B cell (primary cell): ENCODE measurements around the gene ZRANB3. TPM values are rescaled to one million over a fixed set of nuclear protein-coding genes. Genes with fewer than 3 reads are reported as not detected.
"Not testable (repeated sequence)": the region's sequence is repeated elsewhere in the genome, so short reads cannot be mapped to it uniquely, and the experiment has no call there.

Experiments used
- ATAC-seq: fragments of 200-7000 bp; cut with Tn5 transposase; one replicate; pipeline ENCODE4 v1.10.0; 2021; ENCODE audit warnings: low read depth, mild to moderate bottlenecking, moderate number of reproducible peaks, moderate library complexity
- CTCF ChIA-PET: fragments of 350-600 bp; sonication (Branson Sonifier 250); formaldehyde crosslinking; loops from one replicate; lab custom pipeline; 2021; ENCODE audit warnings: antibody characterized with exemption, inconsistent platforms; lab: Charles Lee
- POLR2A ChIA-PET: fragments of 350-600 bp; sonication (Branson Sonifier 250); formaldehyde crosslinking; loops from one replicate; lab custom pipeline; 2021; ENCODE audit warnings: antibody characterized with exemption; lab: Charles Lee
- DNase-seq: peaks from one replicate; pipeline ENCODE4 v3.0.0; 2013
- H2AFZ ChIP-seq: 2 replicates; pipeline ENCODE4 v1.6.1; 2012; ENCODE audit warnings: mild to moderate bottlenecking, low read depth, low read length; ENCODE audit not compliant: insufficient read depth, poor library complexity, severe bottlenecking
- H3K27ac ChIP-seq, 2 donors: 1 replicate in 1 of 2; 2 replicates in 1 of 2; pipeline ENCODE4 v1.5.1; 2012 to 2013; ENCODE audit warnings: low read length in 2 of 2, mild to moderate bottlenecking in 2 of 2, moderate library complexity in 1 of 2
- H3K27me3 ChIP-seq, 4 experiments: fragments of 200-600 bp in 1 of 4; sonication (generic) in 1 of 4; replicated peaks in 1 of 4; 1 replicate in 2 of 4; 2 replicates in 2 of 4; pipeline versions ENCODE4 v1.6.1 to v1.7.0; 2013 to 2016; ENCODE audit warnings: low read length in 3 of 4, mild to moderate bottlenecking in 2 of 4, mixed read lengths in 1 of 4, moderate library complexity in 1 of 4; ENCODE audit not compliant: insufficient read depth in 4 of 4, control insufficient read depth in 3 of 4; ENCODE audit errors: control extremely low read depth in 1 of 4
- H3K36me3 ChIP-seq, 2 experiments: replicated peaks in 1 of 2; 1 replicate in 1 of 2; 2 replicates in 1 of 2; pipeline versions ENCODE4 v1.6.1 to v1.7.1; 2013; ENCODE audit warnings: low read length in 1 of 2; ENCODE audit not compliant: insufficient read depth in 2 of 2, control insufficient read depth in 1 of 2; ENCODE audit errors: control extremely low read depth in 1 of 2, extremely low read depth in 1 of 2
- H3K4me1 ChIP-seq, 2 donors: fragments of 200-600 bp in 1 of 2; sonication (generic) in 1 of 2; 1 replicate in 1 of 2; 2 replicates in 1 of 2; pipeline versions ENCODE4 v1.5.1 to v1.6.1; 2013 to 2017; ENCODE audit warnings: low read length in 2 of 2; ENCODE audit not compliant: control insufficient read depth in 2 of 2, insufficient read depth in 2 of 2
- H3K4me2 ChIP-seq: replicated peaks from 2 replicates; pipeline ENCODE3; 2012; ENCODE audit warnings: mild to moderate bottlenecking, low read depth, low read length; ENCODE audit not compliant: poor library complexity, severe bottlenecking
- H3K4me3 ChIP-seq, 5 experiments: fragments of 200-600 bp in 1 of 5; sonication (generic) in 1 of 5; 1 replicate in 3 of 5; 2 replicates in 2 of 5; pipeline versions ENCODE4 v1.5.1 to v1.7.0; 2011 to 2016; ENCODE audit warnings: low read length in 4 of 5, mild to moderate bottlenecking in 4 of 5, low read depth in 2 of 5, control low read depth in 1 of 5, moderate library complexity in 1 of 5; ENCODE audit not compliant: insufficient read depth in 1 of 5; ENCODE audit errors: control extremely low read depth in 1 of 5, extremely low read depth in 1 of 5
- H3K79me2 ChIP-seq: fragments of 200-600 bp; sonication (generic); one replicate; pipeline ENCODE4 v1.6.0; 2016; ENCODE audit warnings: low read length; ENCODE audit not compliant: control insufficient read depth, insufficient read depth
- H3K9ac ChIP-seq: fragments of 200-600 bp; sonication (generic); 2 replicates; pipeline ENCODE4 v1.6.1; 2017; ENCODE audit warnings: mild to moderate bottlenecking, low read length, moderate library complexity
- H3K9me3 ChIP-seq, 3 donors: one replicate each; pipeline versions ENCODE4 v1.6.1 to v1.7.1; 2013; ENCODE audit warnings: low read length in 2 of 3; ENCODE audit not compliant: control insufficient read depth in 2 of 3, insufficient read depth in 1 of 3; ENCODE audit errors: control extremely low read depth in 1 of 3
- H4K20me1 ChIP-seq: 2 replicates; pipeline ENCODE4 v1.6.0; 2012; ENCODE audit warnings: mild to moderate bottlenecking, low read length; ENCODE audit not compliant: insufficient read depth, control insufficient read depth, poor library complexity, severe bottlenecking
- H3K27ac Mint-ChIP-seq: one replicate; pipeline ENCODE4 v1.8.0; 2021; ENCODE audit warnings: mixed read lengths
- H3K27me3 Mint-ChIP-seq: one replicate; pipeline ENCODE4 v1.8.0; 2021; ENCODE audit warnings: mixed read lengths
- H3K4me1 Mint-ChIP-seq: one replicate; pipeline ENCODE4 v1.8.0; 2021; ENCODE audit warnings: mixed read lengths
- H3K4me3 Mint-ChIP-seq: one replicate; pipeline ENCODE4 v1.8.0; 2021; ENCODE audit warnings: mixed read lengths
- H3K9me3 Mint-ChIP-seq: one replicate; pipeline ENCODE4 v1.8.0; 2022; ENCODE audit warnings: mixed read lengths; ENCODE audit not compliant: insufficient read depth
- EZH2 ChIP-seq: IDR thresholded peaks from 2 replicates; pipeline ENCODE4 v1.6.1; 2012; ENCODE audit warnings: borderline replicate concordance, low read depth, mild to moderate bottlenecking, moderate library complexity, low read length; ENCODE audit not compliant: insufficient read depth, poor library complexity, severe bottlenecking
- WGBS: methylation state at CpG from one replicate; pipeline ENCODE4 v1.1.5; 2013; ENCODE audit warnings: missing lambda C conversion rate; ENCODE audit not compliant: insufficient coverage; 5-methylcytosine and 5-hydroxymethylcytosine counted together
- intact Hi-C: fragments of 100-400 bp; cut with micrococcal nuclease; formaldehyde crosslinking; loops from one replicate; pipeline ENCODE4 v1.10.0; 2022
- polyA plus RNA-seq: library from polyadenylated mRNA; depleted of rRNA; stranded (reverse); fragments of >200 nt; gene quantifications from 2 replicates; pipeline ENCODE4 v1.2.3, GENCODE V29; 2012
- total RNA-seq, 2 donors: library from RNA; stranded (reverse); fragments of 120-200 nt in 1 of 2; gene quantifications; 1 replicate in 1 of 2; 2 replicates in 1 of 2; pipeline versions ENCODE4 v1.2.3 to v1.2.4, GENCODE V29; 2013 to 2022
- TF ChIP-seq, protein P1 (sequence below): fragments of 200-600 bp; IDR thresholded peaks from one replicate; pipeline ENCODE4 v1.8.0; 2022; ENCODE audit warnings: antibody characterized with exemption, mild to moderate bottlenecking

Gene ZRANB3
- total and polyA plus RNA-seq, 2 donors (not counting 1 experiment from before 2014, with no cell fraction given): 2.4 to 9.8 TPM

DNA sequence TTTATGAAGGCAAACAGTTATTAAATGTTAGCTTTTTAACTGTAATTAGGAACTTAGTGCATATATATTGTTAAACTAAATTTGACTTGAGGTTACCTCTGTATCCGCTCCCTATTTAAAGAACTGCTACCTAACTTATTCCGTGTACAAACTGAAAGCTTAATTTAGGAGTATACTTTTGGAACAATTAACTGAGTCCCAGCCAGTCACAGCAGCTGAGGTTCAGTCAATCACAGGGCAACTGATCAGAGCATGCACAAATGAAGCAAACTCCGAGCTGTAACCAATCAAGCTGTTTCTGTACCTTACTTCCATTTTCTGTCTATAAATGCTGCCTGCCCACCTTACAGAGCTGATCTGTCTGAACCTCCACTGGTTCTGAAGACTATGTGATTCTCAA, 417.7 kb downstream of the ZRANB3 start:
- H3K36me3 ChIP-seq: peaks cover 6 to 34% of the 10 kb centered on the region in 2 experiments
- no peak overlapping the region for H3K4me3 ChIP-seq
- no peak overlapping the region for H3K4me2 ChIP-seq
- intact Hi-C loops: no loop called here
- ChIA-PET POLR2A (interaction anchor here (0.7 kb wide), 1 partner anchor 20 kb away, joined by 3 read pairs; no protein-coding TSS in a partner anchor), CTCF (interaction anchor here (1.6 kb wide), 1 partner anchor 597 kb away, joined by 5 read pairs; no protein-coding TSS in a partner anchor)
- no peak overlapping the region for H3K27ac ChIP-seq
- H3K27me3 ChIP-seq: no peaks in the 10 kb centered on the region
- TF ChIP-seq, protein P1, sequence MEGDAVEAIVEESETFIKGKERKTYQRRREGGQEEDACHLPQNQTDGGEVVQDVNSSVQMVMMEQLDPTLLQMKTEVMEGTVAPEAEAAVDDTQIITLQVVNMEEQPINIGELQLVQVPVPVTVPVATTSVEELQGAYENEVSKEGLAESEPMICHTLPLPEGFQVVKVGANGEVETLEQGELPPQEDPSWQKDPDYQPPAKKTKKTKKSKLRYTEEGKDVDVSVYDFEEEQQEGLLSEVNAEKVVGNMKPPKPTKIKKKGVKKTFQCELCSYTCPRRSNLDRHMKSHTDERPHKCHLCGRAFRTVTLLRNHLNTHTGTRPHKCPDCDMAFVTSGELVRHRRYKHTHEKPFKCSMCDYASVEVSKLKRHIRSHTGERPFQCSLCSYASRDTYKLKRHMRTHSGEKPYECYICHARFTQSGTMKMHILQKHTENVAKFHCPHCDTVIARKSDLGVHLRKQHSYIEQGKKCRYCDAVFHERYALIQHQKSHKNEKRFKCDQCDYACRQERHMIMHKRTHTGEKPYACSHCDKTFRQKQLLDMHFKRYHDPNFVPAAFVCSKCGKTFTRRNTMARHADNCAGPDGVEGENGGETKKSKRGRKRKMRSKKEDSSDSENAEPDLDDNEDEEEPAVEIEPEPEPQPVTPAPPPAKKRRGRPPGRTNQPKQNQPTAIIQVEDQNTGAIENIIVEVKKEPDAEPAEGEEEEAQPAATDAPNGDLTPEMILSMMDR: no peak
- TF ChIP-seq EZH2: no peak
- DNase-seq: no peak
- Mint-ChIP-seq H3K27ac (no peak overlapping the region), H3K4me3 (no peak overlapping the region), H3K4me1 (peaks cover 1% of the 10 kb centered on the region), H3K9me3 (peaks cover 6% of the 10 kb centered on the region), H3K27me3 (no peaks in the 10 kb centered on the region)
- H3K4me1 ChIP-seq: no peaks in the 10 kb centered on the region
- H4K20me1 ChIP-seq: no peaks in the 10 kb centered on the region
- ATAC-seq: no peak
- H3K79me2 ChIP-seq: peaks cover 5% of the 10 kb centered on the region
- no peak overlapping the region for H3K9ac ChIP-seq
- 100% methylated on average over 1 of the region's 3 CpGs for WGBS
- no peak overlapping the region for H2AFZ ChIP-seq
- peaks cover 0 to 14% (median 9%) of the 10 kb centered on the region in 3 donors for H3K9me3 ChIP-seq

DNA sequence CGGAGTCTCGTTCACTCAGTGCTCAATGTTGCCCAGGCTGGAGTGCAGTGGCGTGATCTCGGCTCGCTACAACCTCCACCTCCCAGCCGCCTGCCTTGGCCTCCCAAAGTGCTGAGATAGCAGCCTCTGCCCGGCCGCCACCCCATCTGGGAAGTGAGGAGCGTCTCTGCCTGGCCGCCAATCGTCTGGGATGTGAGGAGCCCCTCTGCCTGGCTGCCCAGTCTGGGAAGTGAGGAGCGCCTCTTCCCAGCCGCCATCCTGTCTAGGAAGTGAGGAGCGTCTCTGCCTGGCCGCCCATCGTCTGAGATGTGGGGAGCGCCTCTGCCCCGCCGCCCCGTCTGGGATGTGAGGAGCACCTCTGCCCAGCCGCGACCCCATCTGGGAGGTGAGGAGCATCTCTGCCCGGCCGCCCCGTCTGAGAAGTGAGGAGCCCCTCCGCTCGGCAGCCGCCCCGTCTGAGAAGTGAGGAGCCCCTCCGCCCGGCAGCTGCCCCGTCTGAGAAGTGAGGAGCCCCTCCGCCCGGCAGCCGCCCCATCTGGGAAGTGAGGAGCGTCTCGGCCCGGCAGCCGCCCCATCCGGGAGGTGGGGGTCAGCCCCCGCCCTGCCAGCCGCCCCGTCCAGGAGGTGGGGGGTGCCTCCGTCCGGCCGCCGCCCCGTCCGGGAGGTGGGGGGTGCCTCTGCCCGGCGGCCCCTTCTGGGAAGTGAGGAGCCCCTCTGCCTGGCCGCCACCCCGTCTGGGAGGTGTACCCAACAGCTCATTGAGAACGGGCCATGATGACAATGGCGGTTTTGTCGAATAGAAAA, 425.3 kb downstream of the ZRANB3 start:
- H3K4me1 Mint-ChIP-seq, H3K9me3 Mint-ChIP-seq, H2AFZ ChIP-seq, H3K27me3 Mint-ChIP-seq, H4K20me1 ChIP-seq, intact Hi-C loops, CTCF ChIA-PET, H3K4me3 Mint-ChIP-seq, H3K4me3 ChIP-seq, H3K79me2 ChIP-seq, POLR2A ChIA-PET, ATAC-seq, H3K9ac ChIP-seq, H3K27ac Mint-ChIP-seq, H3K27me3 ChIP-seq, H3K27ac ChIP-seq, DNase-seq, H3K4me2 ChIP-seq, H3K4me1 ChIP-seq: not testable (repeated sequence)
- H3K36me3 ChIP-seq: peaks cover 14 to 25% of the 10 kb centered on the region in 2 experiments
- over 99% methylated on average over 25 of the region's 56 CpGs for WGBS
- H3K9me3 ChIP-seq: peaks cover 2 to 14% (median 6%) of the 10 kb centered on the region in 3 donors
